AG20443 (cell line): ENCODE measurements around the gene MYOZ3.

Experiments
- DNase-seq: peaks from one replicate; pipeline ENCODE4 v3.0.0; 2012; ENCODE audit warnings: low spot score, mixed read lengths

The MYOZ3 gene

DNA sequence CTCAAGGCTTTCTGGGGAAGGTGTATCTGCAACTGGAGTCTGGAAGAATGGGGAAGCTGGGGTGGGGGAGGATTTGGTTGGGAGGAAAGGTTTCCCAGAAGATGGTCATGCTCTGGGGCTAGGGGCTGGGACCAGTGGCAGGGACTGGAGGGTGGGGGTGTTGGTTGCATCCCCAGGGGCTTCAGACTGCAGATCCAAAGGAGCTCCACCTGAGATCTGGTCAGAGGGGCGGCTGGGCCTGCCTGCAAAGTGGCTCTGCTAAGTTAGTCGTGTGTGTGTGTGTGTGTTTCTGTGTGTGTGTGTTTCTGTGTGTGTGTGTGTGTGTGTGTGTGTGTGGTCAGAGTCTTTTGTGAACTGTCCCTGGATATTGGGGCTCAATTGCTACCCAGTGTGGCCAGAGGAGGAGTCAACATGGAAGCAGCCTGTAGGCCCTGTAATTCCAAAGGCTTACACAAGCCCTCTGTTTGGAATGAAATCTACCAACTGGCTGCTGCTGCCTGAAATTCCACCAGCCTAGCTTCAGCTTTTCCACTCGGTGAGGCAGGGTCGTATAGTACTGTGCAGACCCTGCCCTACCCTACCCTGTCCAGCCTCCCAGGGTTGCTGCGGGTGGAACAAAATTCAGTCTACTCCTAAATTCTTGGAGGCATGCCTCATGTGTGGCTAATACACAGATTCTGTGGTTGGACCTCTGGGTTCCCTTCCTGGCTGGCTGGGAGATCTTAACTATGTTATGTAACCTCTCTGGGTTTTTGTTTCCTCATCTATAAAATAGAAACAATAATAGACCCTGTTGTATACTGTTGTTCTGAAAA lies 33.1 kb upstream of the MYOZ3 start:
- peak; percentile 77 for DNase-seq

- no peak for DNase-seq
Measured at GRCh38 chr5:150628936-150629485, 32.0 kb upstream of the MYOZ3 start.

DNA sequence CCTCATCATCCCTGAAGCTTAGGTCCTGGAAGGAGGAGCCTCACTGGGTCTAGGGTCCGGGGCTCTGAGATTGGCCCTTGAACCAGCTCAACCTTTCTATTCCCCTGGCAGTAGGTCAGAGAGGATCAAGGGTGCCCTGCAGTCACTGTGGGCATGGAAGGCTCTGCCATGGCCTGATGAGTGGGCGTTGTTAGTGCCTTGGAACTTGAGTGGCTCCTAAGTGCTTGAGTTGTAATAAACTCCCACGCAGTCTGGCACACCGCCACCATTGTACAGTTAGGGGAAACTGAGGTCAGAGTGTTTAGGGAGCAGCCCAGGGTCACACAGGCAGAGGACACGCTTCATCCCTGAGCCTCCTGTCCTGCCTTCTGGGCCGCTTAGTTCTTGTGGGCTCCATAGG lies 31.0 kb upstream of the MYOZ3 start:
- no peak for DNase-seq

GRCh38 chr5:150630461-150631325 lies 30.4 kb upstream of the MYOZ3 start:
- no peak for DNase-seq

GRCh38 chr5:150631326-150631701 lies 29.7 kb upstream of the MYOZ3 start:
- DNase-seq = no peak

- no peak for DNase-seq
Measured at GRCh38 chr5:150632305-150633160, 28.5 kb upstream of the MYOZ3 start.

DNA sequence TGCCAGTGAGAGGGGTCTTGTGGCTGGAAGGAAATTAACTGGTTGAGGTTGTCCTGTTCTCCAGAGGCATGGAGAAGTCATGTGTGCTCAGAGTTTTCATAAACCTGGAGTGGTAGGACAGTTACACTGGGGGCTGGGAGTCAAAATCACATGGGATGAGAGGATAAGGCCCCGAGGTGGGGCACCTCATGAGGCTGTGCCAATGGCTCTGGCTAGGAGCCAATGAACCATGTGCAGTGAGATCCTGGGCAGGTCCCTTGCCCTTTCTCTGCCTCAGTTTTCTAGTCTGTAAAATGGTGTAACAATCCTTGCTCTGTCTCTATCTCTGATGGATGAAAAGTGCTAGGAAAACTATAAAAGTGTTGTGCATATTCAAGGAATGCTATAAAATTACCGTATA lies 27.6 kb upstream of the MYOZ3 start:
- DNase-seq = no peak

DNA sequence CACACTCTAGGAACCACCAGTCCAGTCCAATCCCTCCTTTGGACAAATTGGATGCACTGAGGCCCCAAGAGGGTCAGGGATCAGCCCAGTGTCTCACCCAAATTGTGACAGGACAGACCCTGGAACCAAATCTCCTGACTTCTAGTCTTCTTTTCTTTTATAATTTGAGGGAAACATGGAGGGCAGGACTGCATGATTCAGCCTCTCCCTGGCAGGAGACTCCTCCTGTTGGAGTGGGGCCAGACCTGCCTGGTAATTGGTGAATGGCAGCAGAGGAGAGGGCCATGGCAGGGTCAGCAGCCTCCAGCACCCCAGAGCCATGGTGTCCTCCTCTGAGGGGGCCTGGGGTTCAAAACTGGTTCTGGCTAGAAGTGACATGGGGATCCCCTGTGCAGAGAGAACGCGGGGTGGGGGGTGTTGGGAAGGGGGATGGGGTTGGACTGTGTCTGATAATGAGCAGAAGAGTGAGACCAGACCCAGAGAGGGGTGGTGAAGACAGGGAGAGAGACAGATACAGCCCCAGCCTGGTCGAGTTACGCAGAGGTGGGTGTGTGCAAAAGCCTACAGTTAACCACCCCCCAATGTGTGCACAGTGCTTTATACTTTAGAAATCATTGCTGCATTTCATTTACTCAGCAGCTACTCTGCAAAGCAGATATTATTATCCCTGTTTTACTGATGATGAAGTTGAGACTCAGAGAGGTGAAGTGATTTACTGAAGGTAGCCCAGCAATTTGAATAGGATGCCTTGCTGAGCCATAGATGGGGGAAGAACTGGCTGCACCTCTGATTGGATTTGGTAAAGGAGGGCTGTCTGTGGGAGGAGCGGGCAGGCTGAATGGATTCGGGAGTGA lies 24.4 kb upstream of the MYOZ3 start:
- DNase-seq = peak; percentile 56

DNA sequence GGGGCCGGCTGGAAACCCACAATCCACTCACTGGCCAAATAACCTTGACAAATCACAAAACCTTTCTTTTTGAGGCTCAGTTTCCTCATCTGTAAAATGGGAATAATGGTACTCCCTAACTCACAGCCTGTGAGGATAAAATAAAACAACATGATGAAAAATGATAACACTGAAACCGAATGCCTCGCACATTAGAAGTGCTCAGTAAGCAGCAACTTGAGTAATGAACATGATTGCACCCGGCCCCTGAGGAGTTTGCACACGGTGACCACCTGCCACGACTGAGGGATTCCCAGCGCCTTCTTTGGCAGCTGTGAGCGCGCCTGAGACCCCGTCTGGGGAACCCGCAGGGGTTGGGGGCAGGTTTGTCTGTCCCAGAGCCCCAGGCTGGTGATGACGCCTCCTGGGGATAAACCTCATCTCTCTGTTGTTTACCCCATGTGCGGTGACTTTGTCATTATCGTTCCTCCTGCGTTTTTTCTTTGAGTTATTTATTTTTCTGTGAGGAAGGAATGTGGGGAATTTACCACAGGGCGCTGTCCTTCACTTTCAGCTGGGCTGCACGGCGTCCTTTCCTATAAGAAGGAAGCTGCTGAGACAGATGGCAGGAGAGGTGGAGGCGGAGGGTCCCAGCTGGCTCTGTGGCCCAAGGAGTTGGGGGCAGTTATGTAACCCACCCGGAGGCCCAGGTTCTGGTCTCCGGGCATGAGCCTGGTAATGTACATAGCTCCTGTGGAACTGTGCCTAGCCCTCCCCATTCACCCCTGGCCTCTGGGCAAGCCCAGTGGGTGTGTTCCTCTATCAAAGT lies 23.6 kb upstream of the MYOZ3 start:
- peak; percentile 89 for DNase-seq

GRCh38 chr5:150638053-150638444 lies 23.0 kb upstream of the MYOZ3 start:
- no peak for DNase-seq

- DNase-seq = no peak
Measured at GRCh38 chr5:150638488-150639376, 22.3 kb upstream of the MYOZ3 start.

DNA sequence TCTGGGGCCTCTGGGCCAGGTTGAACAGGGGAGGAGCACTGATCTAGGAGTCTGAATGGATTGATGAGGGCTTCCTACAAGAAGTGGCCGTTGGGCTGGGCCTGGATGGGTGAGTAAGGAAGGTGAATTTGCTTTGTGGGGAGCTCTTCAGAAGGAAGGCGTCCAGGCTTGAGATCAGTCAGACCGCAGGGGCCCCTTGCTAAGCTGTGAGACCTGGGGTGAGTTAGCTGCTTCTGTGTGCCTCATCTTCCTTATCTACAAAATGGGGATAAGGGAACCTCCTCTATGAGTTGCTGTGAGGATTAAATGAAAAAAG lies 21.7 kb upstream of the MYOZ3 start:
- no peak for DNase-seq

- DNase-seq = no peak
Measured at GRCh38 chr5:150639751-150640150, 21.3 kb upstream of the MYOZ3 start.

GRCh38 chr5:150640311-150641005 lies 20.6 kb upstream of the MYOZ3 start, which contains the start of gene SYNPO:
SYNPO (plus strand) TSS chr5:150640660; CDS start chr5:150648276, 7,616 bp downstream.
- DNase-seq = peak; percentile 84

GRCh38 chr5:150641006-150641570 lies 20.0 kb upstream of the MYOZ3 start:
- DNase-seq = no peak

- no peak for DNase-seq
Measured at GRCh38 chr5:150641824-150642566, 19.1 kb upstream of the MYOZ3 start.

DNA sequence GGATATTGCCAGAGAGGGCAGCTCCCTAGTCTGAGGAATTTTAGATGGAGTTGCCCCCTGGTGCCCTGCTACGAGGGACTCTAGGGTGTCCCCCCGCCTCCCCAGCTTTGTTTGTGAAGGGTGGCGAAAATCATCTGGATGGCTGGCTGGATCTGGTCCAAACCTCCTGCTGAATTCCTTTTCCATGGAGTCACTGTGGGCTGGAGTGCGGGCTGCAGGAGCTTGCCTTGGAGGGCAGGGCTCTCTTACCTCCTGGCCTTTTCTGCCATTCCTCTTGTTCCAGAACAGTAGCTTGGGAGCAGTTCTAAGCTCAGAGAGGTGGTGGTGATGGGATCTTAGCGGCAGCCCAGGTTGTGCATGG lies 18.5 kb upstream of the MYOZ3 start:
- peak; percentile 89 for DNase-seq
